Measurements from ENCODE around the gene FHDC1.

Gene FHDC1

DNA sequence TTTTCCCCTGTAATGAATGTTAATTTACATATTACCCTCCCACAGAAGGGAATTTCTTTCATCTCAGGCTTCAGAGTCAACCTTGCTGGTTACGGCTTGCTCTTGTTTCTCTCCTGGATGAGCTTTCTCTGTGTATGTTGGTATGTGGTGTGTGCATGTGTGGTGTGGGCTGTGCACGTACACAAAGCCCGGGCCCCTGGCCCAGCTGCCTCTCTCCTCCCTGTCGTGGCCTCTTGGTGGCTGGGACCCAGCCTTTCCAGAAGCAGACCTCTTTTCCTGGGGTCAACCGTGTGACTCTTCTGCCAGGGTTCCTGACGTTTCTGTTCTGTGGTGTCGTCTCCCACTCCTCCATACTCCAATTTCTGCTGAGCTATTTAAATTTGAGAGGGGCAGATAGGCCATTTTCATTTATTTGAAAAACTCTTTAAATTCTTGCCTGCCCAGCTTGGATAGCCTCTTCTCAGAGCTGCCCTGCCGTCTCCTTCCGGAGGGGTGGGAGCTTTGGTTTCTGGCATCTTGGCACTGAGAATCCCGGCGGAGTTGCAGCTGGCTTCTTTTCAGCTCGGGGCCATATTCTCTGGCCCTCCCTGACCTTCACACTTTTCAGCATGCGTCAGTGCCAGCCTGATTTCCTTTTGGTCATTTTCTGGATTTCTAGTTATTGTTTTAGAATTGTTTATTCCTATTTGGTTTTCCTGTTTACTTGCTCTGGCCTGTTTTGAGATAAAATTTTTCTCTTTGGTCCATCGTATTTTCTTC lies 25.1 kb downstream of the FHDC1 start:
- DNase-seq (ENCODE audit: low spot score) = no peak
- TF ChIP-seq CTCF (IDR thresholded peaks at IDR 0.05; ENCODE audit: extremely low read depth, insufficient read depth, missing control alignments) = no peak
- in situ Hi-C loops (cut with MboI; ENCODE audit: low pct_unique_long_range_greater_than_20kb, low sequenced_read_pairs, unreplicated experiment) = no loop called here

DNA sequence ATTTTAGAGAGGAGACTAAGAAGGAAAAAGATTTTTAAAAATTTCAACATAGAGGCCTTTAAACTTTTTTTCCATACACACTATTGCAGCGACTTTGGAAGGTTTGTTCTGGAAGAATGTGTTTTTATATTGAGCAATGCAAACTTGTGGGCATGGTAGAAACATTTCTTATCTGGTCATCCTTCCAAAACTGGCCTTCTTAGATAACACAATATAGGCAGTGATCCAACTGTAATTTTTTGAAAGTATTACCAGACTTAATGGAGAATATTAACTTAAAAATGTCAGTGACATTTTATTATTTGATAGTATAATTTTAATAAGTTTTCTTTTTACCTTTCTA lies 25.6 kb downstream of the FHDC1 start:
- no peak for TF ChIP-seq CTCF (IDR thresholded peaks at IDR 0.05; ENCODE audit: extremely low read depth, insufficient read depth, missing control alignments)
- in situ Hi-C loops (cut with MboI; ENCODE audit: low pct_unique_long_range_greater_than_20kb, low sequenced_read_pairs, unreplicated experiment) = no loop called here
- DNase-seq (ENCODE audit: low spot score) = no peak

GRCh38 chr4:152962150-152962549 lies 26.0 kb downstream of the FHDC1 start:
- no peak for DNase-seq (ENCODE audit: low spot score)
- in situ Hi-C loops (cut with MboI; ENCODE audit: low pct_unique_long_range_greater_than_20kb, low sequenced_read_pairs, unreplicated experiment) = no loop called here
- TF ChIP-seq CTCF (IDR thresholded peaks at IDR 0.05; ENCODE audit: extremely low read depth, insufficient read depth, missing control alignments) = no peak

GRCh38 chr4:152964335-152964734 lies 28.2 kb downstream of the FHDC1 start:
- no peak for TF ChIP-seq CTCF (IDR thresholded peaks at IDR 0.05; ENCODE audit: extremely low read depth, insufficient read depth, missing control alignments)
- in situ Hi-C loops (cut with MboI; ENCODE audit: low pct_unique_long_range_greater_than_20kb, low sequenced_read_pairs, unreplicated experiment) = no loop called here
- DNase-seq (ENCODE audit: low spot score) = no peak

GRCh38 chr4:152965611-152966010 lies 29.5 kb downstream of the FHDC1 start:
- no peak for DNase-seq (ENCODE audit: low spot score)
- TF ChIP-seq CTCF (IDR thresholded peaks at IDR 0.05; ENCODE audit: extremely low read depth, insufficient read depth, missing control alignments) = no peak
- in situ Hi-C loops (cut with MboI; ENCODE audit: low pct_unique_long_range_greater_than_20kb, low sequenced_read_pairs, unreplicated experiment) = no loop called here

DNA sequence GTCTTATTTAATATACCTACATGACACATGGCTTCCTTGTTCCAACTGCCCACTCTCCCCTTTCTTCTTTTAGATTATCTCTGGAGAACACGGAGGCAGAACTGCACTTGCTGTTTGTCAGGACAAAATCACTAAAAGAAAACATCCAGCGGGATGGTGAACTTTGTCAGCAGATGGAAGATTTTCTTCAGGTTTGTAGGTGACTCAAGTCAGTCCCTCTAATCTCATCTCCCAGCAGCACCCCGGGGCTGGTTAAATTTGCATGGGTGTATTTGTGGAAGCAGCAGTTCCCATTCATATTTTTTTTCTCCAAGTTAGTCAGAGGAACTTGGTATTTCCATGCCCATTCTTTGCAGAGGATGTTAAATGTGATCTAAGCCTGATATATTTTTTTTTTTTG lies 31.8 kb downstream of the FHDC1 start:
- no peak for TF ChIP-seq CTCF (IDR thresholded peaks at IDR 0.05; ENCODE audit: extremely low read depth, insufficient read depth, missing control alignments)
- no peak for DNase-seq (ENCODE audit: low spot score)
- in situ Hi-C loops (cut with MboI; ENCODE audit: low pct_unique_long_range_greater_than_20kb, low sequenced_read_pairs, unreplicated experiment) = no loop called here
